Activated CD8-positive, alpha-beta memory T cell treated with anti-CD3 and anti-CD28 coated beads, Interleukin-2, amount 50 U/mL, for 1 hour (primary cell): ENCODE data around the gene SELENOH.
"Not testable (repeated sequence)": the region's sequence is repeated elsewhere in the genome, so short reads cannot be mapped to it uniquely, and the experiment has no call there.

ENCODE experiments used
- DNase-seq: peaks from one replicate; pipeline ENCODE4 v3.0.0-alpha.2; 2020; ENCODE audit errors: extremely low read depth

Gene SELENOH

GRCh38 chr11:57741132-57742086 lies at the start of gene SELENOH:
SELENOH (plus strand) TSS chr11:57741491; CDS start chr11:57741596, 105 bp downstream.
- DNase-seq: peak; percentile 87

DNA sequence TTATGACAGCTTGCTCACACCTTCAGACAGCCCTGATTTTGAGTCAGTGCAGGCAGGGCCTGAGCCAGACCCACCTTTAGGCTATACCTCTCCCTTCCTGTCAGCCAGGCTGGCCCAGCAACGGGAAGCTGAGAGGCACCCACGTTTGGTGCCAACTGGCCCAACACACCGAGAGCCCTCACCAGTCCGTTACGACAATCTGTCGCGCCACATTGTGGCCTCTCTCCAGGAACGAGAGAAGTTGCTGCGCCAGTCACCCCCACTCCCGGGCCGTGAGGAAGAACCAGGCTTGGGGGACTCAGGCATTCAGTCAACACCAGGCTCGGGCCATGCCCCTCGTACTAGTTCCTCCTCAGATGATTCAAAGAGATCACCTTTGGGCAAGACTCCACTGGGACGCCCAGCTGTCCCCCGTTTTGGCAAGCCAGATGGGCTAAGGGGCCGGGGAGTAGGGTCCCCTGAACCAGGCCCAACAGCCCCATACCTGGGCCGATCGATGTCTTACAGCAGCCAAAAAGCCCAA lies 42.4 kb upstream of the SELENOH start:
- no peak for DNase-seq

GRCh38 chr11:57699813-57700212 lies 41.5 kb upstream of the SELENOH start:
- no peak for DNase-seq

GRCh38 chr11:57700425-57700824 lies 40.9 kb upstream of the SELENOH start:
- no peak for DNase-seq

GRCh38 chr11:57703341-57703740 lies 38.0 kb upstream of the SELENOH start:
- no peak for DNase-seq

DNA sequence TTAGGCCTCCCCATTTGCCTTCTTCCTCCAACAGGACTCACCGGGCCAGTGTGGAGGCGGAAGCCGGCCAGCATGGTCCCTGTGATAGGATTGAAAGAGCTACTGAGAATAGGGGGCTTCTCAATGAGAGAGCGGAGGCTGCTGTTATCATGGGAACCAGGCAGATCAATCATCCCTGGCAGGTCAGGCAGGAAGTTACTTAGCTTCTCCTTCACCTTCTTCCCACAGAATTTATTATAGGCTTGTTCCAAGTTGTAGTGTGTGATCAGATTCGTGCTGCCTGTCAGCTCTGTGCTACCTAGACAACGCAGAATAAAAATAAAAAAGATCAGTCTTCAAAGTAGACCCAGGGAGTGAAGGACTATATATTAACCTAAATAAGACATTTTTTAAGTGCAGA lies 36.4 kb upstream of the SELENOH start:
- DNase-seq: no peak

DNA sequence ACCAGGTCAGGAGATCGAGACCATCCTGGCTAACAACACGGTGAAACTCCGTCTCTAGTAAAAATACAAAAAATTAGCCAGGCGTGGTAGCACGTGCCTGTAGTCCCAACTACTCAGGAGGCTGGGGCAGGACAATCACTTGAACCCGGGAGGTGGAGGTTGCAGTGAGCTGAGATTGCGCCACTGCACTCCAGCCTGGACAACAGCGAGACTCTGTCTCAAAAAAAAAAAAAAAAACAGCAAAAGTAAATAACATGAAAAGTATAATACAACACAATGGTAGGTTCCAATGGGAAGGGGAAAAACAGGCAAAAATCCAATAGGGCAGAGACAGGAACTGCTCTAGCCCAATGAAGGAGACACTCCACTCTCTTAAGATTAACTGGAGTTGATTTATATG lies 35.9 kb upstream of the SELENOH start:
- DNase-seq: not testable (repeated sequence)

GRCh38 chr11:57709802-57710367 lies 31.4 kb upstream of the SELENOH start:
- no peak for DNase-seq

DNA sequence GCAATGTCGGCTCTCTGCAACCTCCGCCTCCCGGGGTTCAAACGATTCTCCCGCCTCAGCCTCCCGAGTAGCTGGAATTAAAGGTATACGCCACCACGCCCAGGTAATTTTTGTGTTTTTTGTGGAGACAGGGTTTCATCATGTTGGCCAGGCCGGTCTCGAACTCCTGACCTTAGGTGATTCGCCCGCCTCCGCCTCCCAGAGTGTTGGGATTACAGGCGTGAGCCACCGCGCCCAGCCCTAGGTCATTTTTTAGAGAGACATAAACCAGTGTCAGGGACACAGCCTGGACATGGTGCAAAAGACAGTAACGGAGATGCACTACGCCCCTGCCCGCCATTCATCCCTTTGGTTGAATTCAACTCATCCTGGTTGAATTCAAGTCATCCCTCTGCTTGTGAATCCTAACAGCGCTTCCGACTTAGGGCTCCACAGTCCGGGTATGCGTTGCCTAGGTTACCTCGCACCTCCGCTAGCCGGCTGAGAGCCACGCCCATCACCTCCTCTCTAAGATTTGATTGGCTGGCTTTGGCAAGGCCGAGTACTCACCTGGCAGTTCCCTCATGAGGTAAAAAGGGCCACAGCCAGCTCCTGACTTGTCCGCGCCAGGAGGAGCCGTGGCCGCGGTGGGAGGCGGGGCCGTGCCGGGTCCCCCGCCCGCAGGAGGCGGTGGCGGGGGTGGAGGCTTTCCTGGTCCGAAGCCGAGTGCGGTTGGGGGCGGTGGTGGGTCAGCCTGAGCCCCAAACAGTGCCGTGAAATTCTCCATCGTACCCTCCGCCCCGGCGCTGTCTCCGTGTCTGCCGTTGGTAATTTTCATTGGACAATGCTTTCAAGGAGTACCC lies 29.7 kb upstream of the SELENOH start, which contains the start of gene MED19:
Gene MED19 (minus strand): TSS at position 802 of the 842 bp plus-strand sequence. CDS start 36 bp downstream, at position 766.
- DNase-seq: peak; percentile 45

- DNase-seq: peak; percentile 79
These were observed 28.8 kb upstream of the SELENOH start, which contains the start of gene TMX2 for GRCh38 chr11:57712256-57713150. TMX2 (plus strand) TSS chr11:57712593; CDS start chr11:57712619, 26 bp downstream.

DNA sequence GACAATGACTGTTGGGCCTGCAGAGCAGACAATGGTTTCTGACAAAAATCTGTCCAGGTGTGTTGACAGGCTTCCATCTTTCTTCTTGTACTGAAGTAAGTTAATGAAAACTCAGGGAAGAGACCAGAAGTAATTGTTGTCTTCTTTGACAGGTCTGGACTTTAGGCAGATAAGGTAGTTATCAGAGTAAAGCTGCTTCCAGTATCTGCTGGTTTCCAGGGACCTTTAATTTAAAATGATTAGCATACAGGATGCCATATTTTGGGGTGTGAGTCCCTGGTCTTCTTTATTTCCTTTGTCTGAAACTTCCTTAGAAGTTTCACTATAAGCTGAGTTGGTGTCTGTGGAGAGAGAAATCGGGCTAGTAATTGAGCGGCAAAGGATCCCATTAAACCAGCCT lies 27.5 kb upstream of the SELENOH start:
- no peak for DNase-seq

DNA sequence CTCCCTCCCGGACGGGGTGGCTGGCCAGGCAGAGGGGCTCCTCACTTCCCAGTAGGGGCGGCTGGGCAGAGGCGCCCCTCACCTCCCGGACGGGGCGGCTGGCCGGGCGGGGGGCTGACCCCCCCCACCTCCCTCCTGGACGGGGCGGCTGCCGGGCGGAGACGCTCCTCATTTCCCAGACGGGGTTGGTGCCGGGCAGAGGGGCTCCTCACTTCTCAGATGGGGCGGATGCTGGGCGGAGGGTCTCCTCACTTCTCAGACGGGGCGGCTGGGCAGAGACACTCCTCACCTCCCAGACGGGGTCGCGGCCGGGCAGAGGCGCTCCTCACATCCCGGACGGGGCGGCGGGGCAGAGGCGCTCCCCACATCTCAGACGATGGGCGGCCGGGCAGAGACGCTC lies 24.6 kb upstream of the SELENOH start:
- not testable (repeated sequence) for DNase-seq

DNA sequence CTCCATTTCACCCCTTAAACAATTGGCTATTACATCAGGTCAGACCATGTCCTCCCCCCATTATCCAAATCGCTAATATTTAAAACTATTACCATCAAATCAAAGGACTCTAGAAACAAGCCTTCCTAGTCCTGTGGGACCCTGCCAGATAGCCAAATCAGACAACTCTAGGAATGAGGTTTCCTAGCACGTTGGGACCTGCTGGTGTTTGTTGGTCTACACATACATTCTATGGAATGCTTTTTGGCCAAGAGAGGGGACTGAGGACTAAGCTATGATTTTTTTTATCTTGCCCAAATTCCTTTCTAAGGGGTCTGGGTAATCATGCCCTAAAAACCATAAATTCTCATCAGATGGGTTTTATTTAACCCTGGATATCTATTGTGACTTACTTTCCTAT lies 14.1 kb upstream of the SELENOH start:
- no peak for DNase-seq

DNA sequence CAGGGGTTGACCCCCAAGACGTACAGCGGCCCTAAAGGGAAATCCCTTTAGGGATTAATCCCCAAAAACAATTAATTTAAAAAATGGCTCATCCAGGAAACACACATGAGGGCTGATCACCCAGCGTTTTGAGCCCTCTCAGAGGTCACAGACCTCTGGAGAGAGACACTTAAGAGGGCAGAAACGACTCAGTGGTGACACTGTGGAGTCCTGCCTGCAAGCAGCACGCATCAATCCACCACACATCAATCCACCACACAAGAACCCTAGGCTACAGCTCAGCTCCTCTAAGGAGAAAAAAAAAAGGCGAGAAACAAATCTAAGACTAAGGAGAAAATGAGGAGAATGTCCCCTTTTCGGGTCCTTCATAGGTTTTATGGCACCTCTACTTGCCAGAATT lies 12.5 kb upstream of the SELENOH start:
- DNase-seq: no peak

- DNase-seq: no peak
These were observed 11.8 kb upstream of the SELENOH start for GRCh38 chr11:57729479-57729878.

DNA sequence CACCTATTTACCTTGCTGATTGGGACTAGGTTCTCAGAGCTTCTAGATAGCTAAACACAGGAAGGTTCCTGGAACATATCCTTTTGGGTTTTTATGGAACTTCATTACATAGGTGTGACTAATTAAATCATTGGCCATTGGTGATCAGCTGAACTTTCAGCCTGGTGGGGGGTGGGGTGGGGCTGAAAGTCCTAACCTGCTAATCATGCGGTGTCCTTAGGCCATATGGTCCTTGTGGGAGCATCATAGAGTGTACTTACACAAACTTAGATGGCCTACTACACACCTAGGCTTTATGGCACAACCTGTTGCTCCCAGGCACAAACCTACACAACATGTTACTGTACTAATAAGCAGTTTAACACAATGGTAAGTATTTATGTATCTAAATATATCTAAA lies 8.6 kb upstream of the SELENOH start:
- DNase-seq: no peak

DNA sequence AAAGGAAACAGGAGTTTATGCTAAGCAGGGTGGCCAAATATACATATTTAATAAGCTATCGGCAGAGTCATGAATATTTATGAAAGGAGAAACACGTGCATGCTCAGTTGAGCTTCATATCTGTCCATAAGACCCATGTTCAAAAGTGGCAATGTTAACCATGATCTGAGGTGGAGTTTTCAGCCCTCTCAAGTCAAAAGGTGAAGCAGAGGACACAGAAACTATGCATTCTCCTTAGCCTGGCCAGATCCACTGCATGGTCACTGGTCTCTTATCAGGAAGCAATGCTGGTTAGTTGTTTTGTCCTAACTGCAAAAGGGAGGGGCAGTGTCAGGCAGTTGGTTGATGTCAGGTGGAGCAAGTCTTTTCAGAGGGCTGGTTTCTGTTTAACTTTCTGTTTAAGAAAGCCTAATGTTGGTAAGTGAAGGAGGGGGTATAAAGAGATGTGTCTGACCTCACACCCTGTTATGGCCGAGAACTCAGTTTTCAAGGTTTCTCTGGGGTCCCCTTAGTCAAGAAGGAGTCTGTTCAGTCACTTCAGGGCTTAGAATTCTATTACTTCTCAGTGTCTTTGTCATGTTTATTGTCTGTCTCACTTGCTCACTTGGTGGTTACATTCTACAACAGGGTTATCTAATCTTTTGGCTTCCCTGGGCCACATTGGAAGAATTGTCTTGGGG lies 5.5 kb upstream of the SELENOH start:
- DNase-seq: no peak

GRCh38 chr11:57742087-57742452 lies 779 bp downstream of the SELENOH start:
- no peak for DNase-seq

DNA sequence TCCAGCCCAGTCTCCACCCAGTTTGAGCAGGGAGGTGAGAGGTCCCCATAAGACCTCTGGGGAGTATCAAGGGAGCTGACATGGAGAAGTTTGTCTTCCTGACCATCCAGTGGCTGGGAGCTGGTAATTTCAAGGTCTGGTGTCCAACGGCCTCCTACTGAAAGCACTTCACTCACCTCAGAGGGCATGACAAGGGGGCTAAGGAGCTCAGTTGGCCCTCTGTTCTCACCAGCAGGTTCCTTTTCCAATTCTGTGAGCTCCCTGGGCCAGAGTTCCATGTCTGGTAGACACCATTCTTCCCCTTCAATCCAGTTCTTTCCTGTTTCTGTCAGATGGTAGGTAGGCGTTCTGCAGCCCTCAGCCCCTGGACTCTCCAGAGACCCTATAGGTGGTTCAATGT lies 3.1 kb downstream of the SELENOH start:
- DNase-seq: no peak

DNA sequence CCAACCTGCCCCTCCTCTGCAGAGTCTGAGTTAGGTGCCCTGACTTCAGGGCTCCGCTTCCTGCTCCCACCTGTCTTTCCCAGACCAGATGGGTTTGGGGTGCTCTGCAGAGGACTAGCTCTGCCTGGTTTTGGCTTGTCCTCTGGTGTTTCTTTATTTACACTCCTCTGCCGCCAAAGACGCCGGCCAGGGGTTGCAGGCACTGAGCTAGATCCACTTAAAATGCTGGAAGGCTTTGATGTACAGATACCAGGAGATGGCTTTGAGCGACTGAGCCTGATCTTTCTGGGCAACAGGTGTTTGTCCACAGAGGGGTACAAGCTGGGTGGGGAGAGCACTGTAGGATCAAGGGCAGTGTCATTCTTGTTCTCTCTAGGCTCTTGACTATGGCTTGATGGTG lies 3.9 kb downstream of the SELENOH start:
- no peak for DNase-seq
